IMR-90 (cell line): ENCODE results near the gene TAF11L3. TPM values are rescaled to one million over a fixed set of nuclear protein-coding genes. Genes with fewer than 3 reads are reported as not detected.
"Not testable (repeated sequence)": the region's sequence is repeated elsewhere in the genome, so short reads cannot be mapped to it uniquely, and the experiment has no call there.

ENCODE experiments used
- ATAC-seq: fragments of 200-7000 bp; cut with Tn5 transposase; 2 replicates; pipeline ENCODE4 v1.9.1; 2020; ENCODE audit warnings: low read depth, mild to moderate bottlenecking, moderate library complexity
- BruUV-seq: library from RNA; stranded (reverse); fragments of 400-500 nt; replicated peaks from 2 replicates; lab custom pipeline; 2021; lab: Mats Ljungman, UMichigan
- CTCF ChIA-PET: fragments of 300-600 bp; formaldehyde crosslinking; extraction: SDS; loops from one replicate; lab custom pipeline; 2021; ENCODE audit warnings: antibody characterized with exemption; lab: Yijun Ruan, JAX
- POLR2A ChIA-PET: fragments of 300-600 bp; sonication (Branson Sonifier 250); formaldehyde crosslinking; loops from one replicate; lab custom pipeline; 2022; ENCODE audit warnings: antibody characterized with exemption; ENCODE audit not compliant: unreplicated experiment; lab: Charles Lee
- DNase-seq: peaks from one replicate; pipeline ENCODE4 v3.0.0; 2013
- H2AFZ ChIP-seq: replicated peaks from 2 replicates; pipeline ENCODE3; 2013; ENCODE audit warnings: low read length, mild to moderate bottlenecking; ENCODE audit not compliant: poor library complexity
- H2AK5ac ChIP-seq: 2 replicates; pipeline ENCODE4 v1.6.1; 2013; ENCODE audit warnings: low read depth, low read length, inconsistent platforms
- H2AK9ac ChIP-seq: replicated peaks from 2 replicates; pipeline ENCODE3; 2013; ENCODE audit warnings: mild to moderate bottlenecking, low read depth, low read length, moderate library complexity; ENCODE audit not compliant: poor library complexity
- H2BK120ac ChIP-seq: 2 replicates; pipeline ENCODE4 v1.6.1; 2013; ENCODE audit warnings: low read depth, low read length, inconsistent platforms
- H2BK15ac ChIP-seq: 3 replicates; pipeline ENCODE4 v1.6.1; 2013; ENCODE audit warnings: low read depth, low read length, inconsistent platforms
- H2BK20ac ChIP-seq: 2 replicates; pipeline ENCODE4 v1.6.1; 2013; ENCODE audit warnings: low read depth, mild to moderate bottlenecking, inconsistent platforms, low read length, moderate library complexity
- H2BK5ac ChIP-seq: 2 replicates; pipeline ENCODE4 v1.6.1; 2013; ENCODE audit warnings: mild to moderate bottlenecking, low read depth, low read length, inconsistent platforms; ENCODE audit not compliant: poor library complexity, severe bottlenecking
- H3K14ac ChIP-seq: replicated peaks from 2 replicates; pipeline ENCODE4 v1.6.1; 2013; ENCODE audit warnings: low read depth, low read length, inconsistent platforms
- H3K18ac ChIP-seq: 2 replicates; pipeline ENCODE4 v1.6.1; 2013; ENCODE audit warnings: low read depth, low read length, control low read depth
- H3K23ac ChIP-seq: 2 replicates; pipeline ENCODE4 v1.6.1; 2013; ENCODE audit warnings: low read depth, low read length, inconsistent platforms
- H3K27ac ChIP-seq: 2 replicates; pipeline ENCODE4 v1.5.1; 2013; ENCODE audit warnings: mild to moderate bottlenecking, control low read depth, low read length; ENCODE audit not compliant: insufficient read depth
- H3K27me3 ChIP-seq: 2 replicates; pipeline ENCODE4 v1.6.1; 2013; ENCODE audit warnings: low read length; ENCODE audit not compliant: control insufficient read depth, insufficient read depth
- H3K36me3 ChIP-seq: 2 replicates; pipeline ENCODE4 v1.6.1; 2013; ENCODE audit warnings: low read length, mixed read lengths; ENCODE audit not compliant: control insufficient read depth, insufficient read depth
- H3K4ac ChIP-seq: 2 replicates; pipeline ENCODE4 v1.6.1; 2013; ENCODE audit warnings: low read depth, low read length, inconsistent platforms
- H3K4me1 ChIP-seq: 2 replicates; pipeline ENCODE4 v1.6.1; 2013; ENCODE audit warnings: low read length, mixed read lengths; ENCODE audit not compliant: control insufficient read depth, insufficient read depth
- H3K4me2 ChIP-seq: 2 replicates; pipeline ENCODE4 v1.6.1; 2013; ENCODE audit warnings: low read depth, mild to moderate bottlenecking, control low read depth, low read length, moderate library complexity
- H3K4me3 ChIP-seq: 2 replicates; pipeline ENCODE4 v1.5.1; 2013; ENCODE audit warnings: low read depth, mild to moderate bottlenecking, control low read depth, low read length, moderate library complexity; ENCODE audit not compliant: insufficient read depth
- H3K56ac ChIP-seq: 2 replicates; pipeline ENCODE4 v1.6.1; 2013; ENCODE audit warnings: low read length, inconsistent platforms; ENCODE audit not compliant: insufficient read depth; ENCODE audit errors: extremely low read depth
- H3K79me1 ChIP-seq, 2 experiments: 2 replicates each; pipeline ENCODE4 v1.6.1; 2013; ENCODE audit warnings: low read length in 2 of 2, inconsistent platforms in 1 of 2, low read depth in 1 of 2
- H3K9ac ChIP-seq: 2 replicates; pipeline ENCODE4 v1.6.1; 2013; ENCODE audit warnings: low read depth, low read length, control low read depth
- H3K9me1 ChIP-seq: 2 replicates; pipeline ENCODE4 v1.6.1; 2013; ENCODE audit warnings: low read length, inconsistent platforms; ENCODE audit not compliant: insufficient read depth
- H3K9me3 ChIP-seq: 2 replicates; pipeline ENCODE4 v1.6.1; 2013; ENCODE audit warnings: low read length; ENCODE audit not compliant: control insufficient read depth, insufficient read depth
- H4K20me1 ChIP-seq: 2 replicates; pipeline ENCODE4 v1.6.1; 2013; ENCODE audit warnings: low read length, inconsistent platforms; ENCODE audit not compliant: insufficient read depth
- H4K5ac ChIP-seq: 2 replicates; pipeline ENCODE4 v1.6.1; 2013; ENCODE audit warnings: mild to moderate bottlenecking, low read depth, low read length, control low read depth
- H4K8ac ChIP-seq, 2 experiments: 2 replicates each; pipeline ENCODE4 v1.6.1; 2013; ENCODE audit warnings: low read depth in 2 of 2, low read length in 2 of 2, control low read depth in 1 of 2, inconsistent platforms in 1 of 2
- H4K91ac ChIP-seq: 2 replicates; pipeline ENCODE4 v1.6.1; 2013; ENCODE audit warnings: low read depth, low read length, inconsistent platforms; ENCODE audit not compliant: insufficient read depth
- WGBS, 2 experiments: methylation state at CpG; one replicate each; pipeline versions ENCODE4 v1.1.5 to v1.1.7; 2013; ENCODE audit warnings: missing lambda C conversion rate in 2 of 2; ENCODE audit not compliant: insufficient read length in 1 of 2; ENCODE audit errors: extremely low coverage in 2 of 2; 5-methylcytosine and 5-hydroxymethylcytosine counted together
- dilution Hi-C: fragments of 300-500 bp; cut with HindIII; formaldehyde crosslinking; loops from one replicate; pipeline ENCODE4 v1.14.3; 2018; ENCODE audit warnings: low sequenced_read_pairs; ENCODE audit not compliant: unreplicated experiment
- in situ Hi-C: fragments of 300-500 bp; cut with MboI; formaldehyde crosslinking; loops from 3 replicates; pipeline ENCODE4 v1.14.3; 2019; ENCODE audit warnings: low sequenced_read_pairs, inconsistent platforms, mixed read lengths
- intact Hi-C: fragments of 100-400 bp; cut with micrococcal nuclease; formaldehyde crosslinking; loops from 2 replicates; pipeline ENCODE4 v1.10.0; 2022
- polyA plus RNA-seq, 3 experiments: library from polyadenylated mRNA; depleted of rRNA; stranded (reverse); fragments of >200 nt; gene quantifications; 2 replicates each; pipeline ENCODE4 v1.2.3, GENCODE V29; 2012; ENCODE audit warnings: low replicate concordance in 1 of 3
- total RNA-seq: library from RNA; depleted of rRNA; stranded (reverse); fragments of >200 nt; gene quantifications from 2 replicates; pipeline ENCODE4 v1.2.3, GENCODE V29; 2012

TAF11L3 gene
- total and polyA plus RNA-seq, 2 of the 4 experiments (the other 2 are of a cell fraction): not detected

DNA sequence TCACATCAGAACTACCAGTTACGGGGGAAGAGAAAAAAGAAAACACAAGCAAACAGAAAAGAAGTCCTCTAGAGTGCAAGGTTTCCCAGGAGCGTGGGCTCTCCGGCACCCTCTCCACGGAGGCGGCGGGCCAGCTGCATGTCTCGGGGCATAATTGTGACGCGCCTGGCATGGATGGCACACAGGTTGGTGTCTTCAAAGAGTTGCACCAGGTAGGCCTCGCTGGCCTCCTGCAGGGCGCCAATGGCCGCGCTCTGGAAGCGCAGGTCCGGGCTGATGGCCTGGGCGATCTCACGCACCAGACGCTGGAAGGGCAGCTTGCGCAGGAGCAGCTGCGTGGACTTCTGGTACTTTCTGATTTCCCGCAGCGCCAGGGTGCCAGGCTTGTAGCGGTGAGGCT is 26.9 kb upstream of the TAF11L3 start:
- H3K14ac ChIP-seq, H3K27me3 ChIP-seq, H3K4ac ChIP-seq, H4K91ac ChIP-seq, H3K27ac ChIP-seq, H2AK9ac ChIP-seq, BruUV-seq, intact Hi-C loops, POLR2A ChIA-PET, H3K9me3 ChIP-seq, H4K5ac ChIP-seq, ATAC-seq, H3K4me1 ChIP-seq, H2BK15ac ChIP-seq, CTCF ChIA-PET, H3K23ac ChIP-seq, H2BK5ac ChIP-seq, H3K36me3 ChIP-seq, H3K9me1 ChIP-seq, dilution Hi-C loops, H2AFZ ChIP-seq, H2BK120ac ChIP-seq, DNase-seq, H3K4me2 ChIP-seq, H2AK5ac ChIP-seq, H3K79me1 ChIP-seq, H3K9ac ChIP-seq, H2BK20ac ChIP-seq, H4K8ac ChIP-seq, in situ Hi-C loops, H3K18ac ChIP-seq, H3K4me3 ChIP-seq, H3K56ac ChIP-seq, H4K20me1 ChIP-seq: not testable (repeated sequence)
- WGBS, 2 experiments: 100% methylated on average over 5 of the region's 23 CpGs; no CpG with 5 or more reads in 1 of the 2 experiments
